ENCODE data around the gene ZNF350.

DNA sequence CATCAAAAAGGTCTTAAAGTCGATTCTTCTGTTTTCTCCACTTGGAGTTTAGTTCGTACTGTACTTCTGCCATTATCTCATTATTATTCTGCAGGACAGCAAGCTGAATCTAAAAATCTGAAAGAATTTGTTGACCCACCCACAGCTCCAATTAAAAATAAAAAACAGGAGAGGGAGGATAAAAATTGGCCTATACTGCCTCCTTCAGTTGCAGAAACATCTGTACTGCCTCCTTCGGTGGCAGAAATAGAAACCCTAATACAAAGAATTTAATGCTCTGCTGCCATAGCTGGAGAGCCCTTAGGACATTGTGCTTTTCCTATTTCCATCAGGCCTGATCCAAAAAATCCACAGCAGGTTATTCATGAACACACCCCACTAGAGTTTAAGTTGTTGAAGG lies 9.8 kb downstream of the ZNF350 start:
- TF ChIP-seq, protein P1, sequence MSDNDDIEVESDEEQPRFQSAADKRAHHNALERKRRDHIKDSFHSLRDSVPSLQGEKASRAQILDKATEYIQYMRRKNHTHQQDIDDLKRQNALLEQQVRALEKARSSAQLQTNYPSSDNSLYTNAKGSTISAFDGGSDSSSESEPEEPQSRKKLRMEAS (IDR thresholded peaks at IDR 0.05), result no peak
- TF ChIP-seq POLR2A (IDR thresholded peaks at IDR 0.05; ENCODE audit: borderline replicate concordance, extremely low read depth, insufficient read depth, insufficient read length) (no peak), EZH2 (IDR thresholded peaks at IDR 0.05) (no peak), SP1 (IDR thresholded peaks at IDR 0.05; ENCODE audit: low read depth) (no peak), RAD21 (IDR thresholded peaks at IDR 0.05; ENCODE audit: low read depth) (no peak), TCF7L2 (IDR thresholded peaks at IDR 0.05; ENCODE audit: borderline replicate concordance, extremely low read depth, insufficient read depth, insufficient read length) (no peak), CBX3 (IDR thresholded peaks at IDR 0.05; ENCODE audit: low read depth) (no peak), ZNF274 (IDR thresholded peaks at IDR 0.05; ENCODE audit: low read depth, low read length) (no peak)
- TF ChIP-seq, protein P2, sequence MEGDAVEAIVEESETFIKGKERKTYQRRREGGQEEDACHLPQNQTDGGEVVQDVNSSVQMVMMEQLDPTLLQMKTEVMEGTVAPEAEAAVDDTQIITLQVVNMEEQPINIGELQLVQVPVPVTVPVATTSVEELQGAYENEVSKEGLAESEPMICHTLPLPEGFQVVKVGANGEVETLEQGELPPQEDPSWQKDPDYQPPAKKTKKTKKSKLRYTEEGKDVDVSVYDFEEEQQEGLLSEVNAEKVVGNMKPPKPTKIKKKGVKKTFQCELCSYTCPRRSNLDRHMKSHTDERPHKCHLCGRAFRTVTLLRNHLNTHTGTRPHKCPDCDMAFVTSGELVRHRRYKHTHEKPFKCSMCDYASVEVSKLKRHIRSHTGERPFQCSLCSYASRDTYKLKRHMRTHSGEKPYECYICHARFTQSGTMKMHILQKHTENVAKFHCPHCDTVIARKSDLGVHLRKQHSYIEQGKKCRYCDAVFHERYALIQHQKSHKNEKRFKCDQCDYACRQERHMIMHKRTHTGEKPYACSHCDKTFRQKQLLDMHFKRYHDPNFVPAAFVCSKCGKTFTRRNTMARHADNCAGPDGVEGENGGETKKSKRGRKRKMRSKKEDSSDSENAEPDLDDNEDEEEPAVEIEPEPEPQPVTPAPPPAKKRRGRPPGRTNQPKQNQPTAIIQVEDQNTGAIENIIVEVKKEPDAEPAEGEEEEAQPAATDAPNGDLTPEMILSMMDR (IDR thresholded peaks at IDR 0.05 in 2 of 3, conservative IDR thresholded peaks at IDR 0.05 in 1 of 3; ENCODE audit: borderline replicate concordance in 1 of 3, insufficient read depth in 1 of 3, low read depth in 2 of 3, low read length in 2 of 3), result no peak

Data from HCT116 (cell line).